Renal cortical epithelial cell (primary cell): ENCODE data around the gene GHR. TPM values are rescaled to one million over a fixed set of nuclear protein-coding genes. Genes with fewer than 3 reads are reported as not detected.

Experiments
- DNase-seq: peaks from one replicate; pipeline ENCODE4 v3.0.0-alpha.2; 2011; ENCODE audit warnings: low read depth
- total RNA-seq: library from RNA; depleted of rRNA; stranded (reverse); fragments of >200 nt; gene quantifications from 2 replicates; pipeline ENCODE4 v1.2.3, GENCODE V29; 2014

The GHR gene
- under 0.01 and 0.55 TPM in 2 replicates for total RNA-seq

DNA sequence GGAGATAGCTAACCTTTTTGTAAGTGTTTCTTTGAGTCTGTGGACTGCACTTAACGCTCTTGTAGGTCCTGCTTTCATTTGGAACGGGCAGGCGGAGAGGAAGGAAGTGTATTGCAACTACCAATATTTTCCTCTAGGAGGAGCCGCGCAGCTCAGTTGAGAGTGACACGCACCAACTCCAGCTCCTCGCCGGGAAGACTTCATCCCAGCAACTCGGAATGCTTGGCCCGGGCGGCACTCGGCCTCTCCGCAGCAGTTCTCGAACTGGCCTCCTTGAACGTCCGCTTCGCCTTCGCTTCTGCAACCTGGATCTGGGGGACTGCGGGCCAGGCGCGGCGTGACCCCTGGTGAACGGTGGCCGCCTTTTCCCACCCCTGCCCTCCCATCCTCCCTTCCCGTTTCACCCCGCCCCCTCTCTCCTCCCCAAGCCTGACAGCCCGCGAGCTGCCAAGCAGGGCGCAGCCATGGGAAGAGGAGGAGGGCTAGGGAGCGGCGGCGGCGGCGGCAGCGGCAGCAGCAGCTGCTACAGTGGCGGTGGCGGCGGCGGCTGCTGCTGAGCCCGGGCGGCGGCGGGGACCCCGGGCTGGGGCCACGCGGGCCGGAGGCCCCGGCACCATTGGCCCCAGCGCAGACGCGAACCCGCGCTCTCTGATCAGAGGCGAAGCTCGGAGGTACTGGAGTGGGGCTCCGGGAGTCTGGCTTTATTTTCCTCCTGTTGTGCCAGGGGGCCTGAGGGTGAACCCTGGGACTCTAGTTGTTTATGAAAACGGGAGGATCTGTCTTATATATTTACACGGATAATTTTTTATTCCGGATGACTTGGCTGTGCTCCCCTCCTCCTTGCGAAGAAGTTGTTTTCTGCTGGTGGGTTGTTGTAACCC, at the start of gene GHR:
GHR (plus strand) TSS at position 155 of the 881 bp plus-strand sequence. CDS start 142,436 bp downstream, outside the sequence.
- peak; percentile 84 for DNase-seq

DNA sequence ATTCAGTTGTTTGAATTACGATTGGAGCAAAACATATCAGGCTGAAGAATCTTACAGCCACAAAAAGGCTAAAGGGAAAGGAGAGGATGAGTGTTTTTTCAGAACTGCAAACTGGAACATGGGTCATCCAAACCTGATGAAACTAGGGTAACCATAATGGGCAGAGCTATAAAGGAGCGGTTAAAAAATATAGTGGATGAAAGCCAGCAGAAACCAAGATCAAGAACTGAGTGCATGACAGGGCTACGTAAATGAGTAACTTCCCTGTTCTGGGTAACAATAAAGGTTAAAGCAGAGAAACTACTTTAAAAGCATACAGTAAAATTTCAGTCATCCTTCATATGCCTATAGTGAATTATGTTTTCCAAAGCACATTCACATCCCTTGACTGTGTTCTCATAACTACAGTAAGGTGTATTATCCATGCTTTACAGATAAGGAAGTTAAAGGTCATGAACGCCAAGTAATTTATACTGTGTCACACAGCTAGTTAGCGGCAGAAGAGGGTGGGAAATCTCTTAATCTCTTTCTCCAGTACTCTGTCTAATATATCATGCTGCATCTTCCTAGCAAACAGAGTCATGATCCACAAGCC, 48.5 kb upstream of the GHR start:
- DNase-seq: peak; percentile 64

DNA sequence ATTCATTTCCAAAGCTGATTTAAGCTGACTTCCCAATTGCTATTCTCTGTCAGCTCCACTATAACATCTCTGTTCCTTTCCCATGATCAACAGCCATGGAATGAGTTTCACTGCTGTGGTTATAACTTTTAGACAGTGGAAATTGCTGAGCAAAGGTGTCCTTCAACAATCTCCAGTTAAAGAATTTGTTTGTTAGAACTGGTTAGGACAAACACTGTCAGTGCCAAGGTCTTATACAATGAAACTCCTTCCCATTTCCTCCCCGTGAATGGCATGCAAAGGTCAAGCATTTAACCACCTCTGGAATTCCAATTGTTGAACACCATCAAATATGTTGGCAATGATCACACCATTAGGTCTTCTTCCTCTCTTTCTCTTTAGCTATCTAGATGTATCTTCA, 45.7 kb upstream of the GHR start:
- peak; percentile 79 for DNase-seq

DNA sequence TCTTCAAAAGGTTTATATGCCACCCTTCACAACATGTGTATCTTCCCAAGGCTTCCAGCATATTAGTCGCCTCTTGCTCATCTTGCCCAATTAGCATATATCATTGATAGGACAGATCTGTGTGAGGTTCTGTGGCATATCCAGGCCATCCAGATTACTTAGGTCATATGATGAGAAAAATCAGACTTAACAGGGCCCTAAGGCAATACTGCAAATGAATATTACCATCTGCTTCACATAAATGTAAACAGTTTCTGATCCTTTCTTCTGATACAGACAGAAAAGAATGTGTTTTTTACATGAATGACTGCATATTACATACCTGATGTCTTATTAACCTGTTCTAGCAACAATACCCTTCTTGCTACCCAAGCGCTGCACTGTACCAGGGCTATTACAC, 41.3 kb upstream of the GHR start:
- DNase-seq: no peak

DNA sequence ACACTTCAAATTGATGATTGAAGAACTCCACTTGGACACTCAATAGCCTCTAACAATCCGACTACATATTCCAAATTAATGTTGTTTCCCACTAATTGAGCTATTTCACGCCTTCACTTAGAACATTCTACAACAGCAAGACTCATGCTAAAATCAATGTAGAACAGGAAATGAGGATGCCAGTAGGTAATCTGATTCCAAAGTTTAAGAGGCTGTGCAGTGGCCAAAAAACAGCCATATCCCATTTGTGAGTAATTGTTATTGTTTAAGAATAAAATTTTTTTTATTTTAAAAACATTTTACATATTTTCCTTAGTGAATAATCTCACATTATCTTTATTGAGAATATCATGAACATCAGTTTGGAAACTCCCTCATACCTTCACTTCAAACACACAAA, 35.7 kb upstream of the GHR start:
- no peak for DNase-seq

DNA sequence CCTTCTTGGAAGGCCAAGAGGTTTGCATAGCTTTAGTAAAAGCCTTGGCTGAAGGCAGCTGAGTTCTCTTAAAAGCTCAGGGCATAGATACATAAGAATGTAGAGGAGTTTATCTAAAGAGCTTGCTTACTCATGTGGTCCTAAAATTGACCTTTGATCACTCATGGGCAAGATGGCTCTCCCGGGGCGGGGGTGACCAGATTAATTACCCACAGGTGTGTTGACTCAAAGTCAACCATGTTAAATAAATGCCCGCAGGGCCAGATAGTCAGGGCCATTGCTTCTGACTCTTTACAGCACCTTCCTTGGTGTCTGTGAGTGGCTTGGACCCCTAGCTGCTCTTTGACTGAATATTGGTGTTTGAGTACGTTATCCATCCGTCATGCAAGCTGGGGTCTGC, 33.1 kb upstream of the GHR start:
- no peak for DNase-seq

DNA sequence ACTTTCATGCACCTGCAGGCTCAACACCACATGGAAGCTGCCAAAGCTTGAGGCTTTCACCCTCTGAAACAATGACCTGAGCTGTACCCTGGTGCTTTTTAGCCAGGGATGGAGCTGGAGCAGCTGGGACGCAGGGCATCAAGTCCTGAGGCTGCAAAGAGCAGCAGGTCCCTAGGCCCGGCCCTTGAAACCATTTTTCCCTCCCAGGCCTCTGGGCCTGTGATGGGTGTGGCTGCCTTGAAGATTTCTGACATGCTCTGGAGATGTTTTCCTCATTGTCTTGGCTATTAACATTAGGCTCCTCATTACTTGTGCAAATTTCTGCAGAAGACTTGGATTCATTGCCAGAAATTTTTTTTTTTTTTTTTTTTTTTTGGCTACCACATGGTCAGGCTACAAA, 30.3 kb upstream of the GHR start:
- DNase-seq: no peak

DNA sequence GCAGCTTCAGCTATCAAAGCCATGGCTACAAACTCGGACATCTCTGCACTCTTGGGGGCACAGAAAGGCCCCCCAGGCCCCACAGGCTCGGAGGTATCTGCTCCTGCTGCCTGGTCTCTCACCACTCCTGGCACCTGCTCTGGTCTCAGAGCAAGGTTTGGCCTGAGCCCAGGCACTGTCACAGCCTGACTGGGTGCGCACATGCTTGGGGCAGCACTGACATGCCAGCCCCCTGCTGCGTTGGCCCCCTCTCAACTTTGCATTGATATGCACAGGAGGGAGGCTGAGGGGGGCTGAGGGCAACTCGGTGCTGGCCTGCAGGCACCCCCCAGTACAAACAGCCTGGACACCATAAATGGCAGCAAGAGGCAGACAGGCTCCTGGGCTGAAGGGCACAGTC, 27.1 kb upstream of the GHR start:
- DNase-seq: no peak

DNA sequence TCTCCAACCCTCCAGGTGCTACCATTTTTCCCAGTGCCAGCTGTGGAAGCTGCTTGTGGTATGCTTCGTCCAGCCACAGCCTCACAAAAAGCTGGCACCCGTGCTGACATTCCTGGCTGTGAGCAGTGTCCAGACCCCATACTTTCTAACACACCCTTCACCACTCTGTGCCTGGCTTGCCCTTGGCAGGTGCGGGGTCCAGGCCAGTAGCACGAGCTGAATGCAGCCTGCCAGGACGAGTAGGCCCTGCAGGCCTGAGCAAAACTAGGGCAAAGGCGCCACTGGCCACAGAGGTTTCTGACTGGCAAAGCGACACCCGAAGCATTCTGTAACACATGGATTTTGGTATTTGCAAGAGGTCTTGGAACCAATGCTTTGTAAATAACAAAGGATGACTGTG, 26.0 kb upstream of the GHR start:
- no peak for DNase-seq

DNA sequence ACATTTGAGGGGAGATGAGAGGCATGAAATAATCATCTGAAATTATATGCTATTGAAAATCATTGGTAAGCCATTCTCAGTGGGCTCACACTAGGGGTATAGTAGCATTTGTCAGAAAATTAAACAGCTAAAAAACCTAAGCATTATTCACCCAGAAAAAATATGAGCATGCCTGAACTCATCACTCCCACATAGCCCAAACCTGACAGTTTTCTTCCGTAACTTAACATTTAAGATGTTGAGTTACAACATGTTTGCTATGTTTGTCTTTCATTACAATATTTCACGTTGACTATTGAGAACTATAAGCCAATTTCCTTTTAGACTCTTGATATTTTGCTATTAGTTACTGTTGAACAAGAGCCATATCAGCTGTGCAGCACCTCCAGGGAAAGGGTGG, 23.5 kb upstream of the GHR start:
- no peak for DNase-seq

DNA sequence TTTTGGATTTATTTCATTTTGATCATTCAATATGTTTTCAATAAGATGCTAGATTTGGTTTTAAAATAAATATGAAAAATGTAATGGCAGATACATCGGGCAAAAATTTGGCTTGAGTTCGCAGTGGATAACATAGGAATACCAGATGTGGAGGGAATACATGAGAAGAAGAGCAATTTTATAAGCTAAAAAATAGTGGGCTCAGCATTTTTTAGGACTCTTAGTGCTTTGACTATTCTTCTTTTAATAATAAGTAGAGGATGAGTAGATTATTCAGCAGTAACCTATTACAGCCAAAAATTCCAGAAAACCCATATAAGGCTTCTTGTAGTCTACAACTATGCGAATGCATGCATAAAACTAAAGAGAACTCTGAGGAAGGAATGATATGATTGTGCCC, 22.8 kb upstream of the GHR start:
- DNase-seq: no peak

DNA sequence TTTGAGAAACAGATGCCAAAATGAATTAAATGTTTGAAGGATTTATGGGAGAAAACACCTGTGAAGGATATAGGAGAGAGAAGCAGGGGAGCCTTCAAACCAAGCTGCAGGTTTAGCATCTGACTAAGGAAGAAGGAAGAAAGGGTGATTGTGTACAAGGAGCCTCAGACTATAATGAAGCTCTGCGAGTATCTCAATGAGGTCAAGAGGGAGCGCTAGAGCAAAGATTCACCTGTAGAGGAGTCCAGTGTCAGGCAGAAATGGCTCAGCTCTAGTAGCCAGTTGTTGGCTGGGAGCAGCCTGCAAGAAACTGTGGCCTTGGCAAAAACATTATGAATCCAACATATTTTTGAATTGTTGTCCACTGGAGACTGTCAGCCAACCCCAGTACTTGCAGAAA, 20.0 kb upstream of the GHR start:
- DNase-seq: no peak

DNA sequence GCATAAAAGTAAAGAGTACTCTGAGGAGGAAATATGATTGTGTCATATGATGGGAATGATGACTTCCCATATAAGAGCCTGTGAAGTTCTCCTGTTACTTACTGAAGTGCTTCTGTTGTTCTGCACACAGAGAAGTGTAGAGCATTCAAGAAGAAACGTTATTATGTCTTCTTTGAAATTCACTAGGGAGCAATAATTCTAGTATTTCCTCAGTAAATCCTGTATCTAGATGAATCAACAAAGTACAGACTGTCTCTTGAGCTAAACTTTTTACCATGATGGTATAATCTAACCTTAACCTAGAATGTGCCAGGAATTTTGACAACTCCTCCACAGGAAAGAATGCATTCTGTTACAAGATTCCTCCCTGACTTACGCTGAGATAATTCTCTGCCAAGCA, 18.9 kb upstream of the GHR start:
- DNase-seq: no peak

DNA sequence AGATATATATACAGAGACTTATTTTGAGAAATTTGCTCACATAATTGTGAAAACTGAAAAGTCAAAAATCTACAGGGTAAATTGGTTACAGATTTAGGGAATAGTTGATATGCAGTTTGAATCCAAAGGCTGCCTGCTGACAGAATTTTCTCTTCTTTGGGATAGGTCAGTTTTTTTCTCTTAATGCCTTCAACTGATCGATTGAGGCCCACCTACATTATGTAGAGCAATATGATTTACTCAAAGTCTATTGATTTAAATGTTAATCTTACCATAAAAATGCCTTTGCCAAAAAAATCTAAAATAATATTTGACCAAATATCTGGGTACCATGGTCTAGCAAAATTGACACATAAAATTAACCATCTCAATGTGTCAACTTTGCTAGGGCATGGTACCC, 3.9 kb upstream of the GHR start:
- DNase-seq: no peak

DNA sequence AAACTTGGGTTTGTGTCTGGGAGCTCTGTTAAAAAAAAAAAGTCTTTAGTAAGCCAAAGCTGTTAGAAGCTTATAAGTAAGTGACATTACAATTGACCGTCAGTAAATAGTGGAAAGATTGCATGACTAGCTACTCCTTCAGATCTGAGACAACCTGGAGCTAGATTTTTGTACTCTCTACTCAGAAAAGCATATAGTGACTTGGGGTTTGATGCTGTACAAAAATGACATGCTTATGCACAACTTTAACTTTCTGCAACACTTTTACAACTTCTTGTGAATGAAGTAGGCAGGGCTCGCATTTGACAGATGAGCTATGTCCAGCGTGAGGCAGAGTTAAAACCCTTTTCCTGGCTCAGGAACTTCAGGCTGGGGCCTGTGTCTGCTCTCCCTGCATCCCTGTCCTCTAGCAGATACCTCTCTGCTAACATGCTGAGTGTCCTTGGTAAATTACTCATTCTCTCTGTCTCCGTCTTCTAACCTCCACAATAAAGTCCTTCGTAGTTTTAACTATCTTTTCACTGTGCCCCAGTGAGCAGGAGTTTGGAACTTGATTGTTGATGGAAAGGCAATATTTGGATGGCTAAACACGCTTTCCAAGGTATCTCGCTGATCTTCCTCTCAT, 471 bp upstream of the GHR start:
- DNase-seq: no peak

DNA sequence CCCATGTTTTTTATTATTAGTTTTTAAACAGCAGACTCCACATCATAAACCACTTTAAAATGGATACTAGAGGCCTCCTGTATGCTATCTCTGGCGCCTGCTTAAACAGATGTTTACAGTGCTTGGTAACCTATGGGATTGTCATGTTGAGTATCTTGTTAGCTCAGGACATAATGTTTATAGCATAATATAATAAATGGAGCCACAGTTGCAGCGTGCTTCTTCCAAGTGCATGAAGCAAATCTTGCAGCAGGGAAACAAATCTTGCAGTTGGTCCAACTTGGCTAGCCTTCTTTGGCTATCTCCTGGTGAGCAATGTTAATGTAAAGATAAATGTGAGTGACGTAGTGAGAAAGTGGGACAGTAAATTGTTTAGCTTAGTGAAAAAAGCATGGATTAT, 2.8 kb downstream of the GHR start:
- no peak for DNase-seq

DNA sequence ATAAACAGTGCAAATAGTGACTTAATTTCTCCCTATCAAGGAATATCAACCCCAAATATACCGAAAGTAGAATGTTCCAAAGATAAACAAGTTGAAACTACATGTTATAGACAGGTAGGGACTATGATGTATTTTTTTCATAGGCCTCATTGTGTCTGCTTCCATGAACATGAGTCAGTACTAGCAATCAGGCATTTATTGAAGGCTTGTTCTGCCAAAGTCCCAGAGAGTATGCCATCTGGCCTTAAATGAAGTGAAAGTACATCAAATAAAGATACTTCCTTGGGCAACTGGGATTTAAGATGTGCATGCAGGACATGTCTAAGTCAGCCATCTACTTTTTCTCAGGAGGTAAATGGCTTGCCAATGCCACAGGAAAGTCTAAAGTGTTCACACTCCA, 6.5 kb downstream of the GHR start:
- DNase-seq: no peak

DNA sequence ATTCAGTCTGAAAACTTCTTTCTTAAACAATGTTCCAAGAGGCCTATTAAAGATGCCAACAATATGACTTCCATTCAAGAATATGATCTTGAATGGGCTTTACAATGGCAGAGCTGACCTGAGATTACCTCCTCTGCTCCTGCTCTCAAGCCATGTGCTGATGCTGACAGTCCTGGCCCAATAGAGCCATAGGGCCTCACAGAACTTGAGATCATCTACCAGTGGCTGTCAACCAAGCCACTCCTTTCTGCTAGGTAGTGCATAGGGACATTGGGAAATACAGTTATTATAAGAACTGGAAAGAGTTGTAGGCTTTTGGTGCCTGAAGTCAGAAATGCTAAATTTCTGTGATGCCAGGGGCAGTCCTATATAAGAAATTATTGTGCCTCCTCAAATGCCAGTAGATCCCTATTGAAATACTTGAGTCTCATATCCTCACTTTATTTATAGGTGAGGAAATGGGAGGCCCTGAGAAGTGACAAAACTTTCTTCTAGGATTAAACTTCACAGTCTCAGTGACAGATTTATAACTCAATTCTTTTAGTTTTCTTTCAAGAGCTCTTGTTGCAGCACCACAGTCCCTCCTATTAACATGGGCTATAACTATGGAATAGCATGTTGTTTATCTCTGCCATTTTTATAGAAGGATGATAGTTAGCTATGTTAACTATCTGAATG, 10.9 kb downstream of the GHR start:
- DNase-seq: no peak

DNA sequence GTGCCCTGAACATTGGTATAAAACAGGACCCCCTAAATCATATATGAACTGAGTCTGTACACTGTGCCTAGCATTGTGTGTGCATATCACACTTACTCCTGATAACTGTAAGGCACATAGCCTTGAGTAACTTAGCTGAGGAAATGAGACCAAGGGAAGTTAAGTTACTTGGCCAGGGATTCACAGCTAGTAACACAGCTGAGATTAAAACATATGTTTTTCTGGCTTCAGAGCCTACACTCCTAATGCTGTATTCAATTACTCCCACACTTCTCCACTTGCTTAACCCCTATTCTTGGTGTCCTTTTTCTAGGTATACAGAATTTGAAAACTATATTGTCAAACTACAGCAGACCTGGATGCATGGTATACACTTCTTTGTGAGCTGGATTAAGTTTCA, 12.8 kb downstream of the GHR start:
- DNase-seq: no peak

DNA sequence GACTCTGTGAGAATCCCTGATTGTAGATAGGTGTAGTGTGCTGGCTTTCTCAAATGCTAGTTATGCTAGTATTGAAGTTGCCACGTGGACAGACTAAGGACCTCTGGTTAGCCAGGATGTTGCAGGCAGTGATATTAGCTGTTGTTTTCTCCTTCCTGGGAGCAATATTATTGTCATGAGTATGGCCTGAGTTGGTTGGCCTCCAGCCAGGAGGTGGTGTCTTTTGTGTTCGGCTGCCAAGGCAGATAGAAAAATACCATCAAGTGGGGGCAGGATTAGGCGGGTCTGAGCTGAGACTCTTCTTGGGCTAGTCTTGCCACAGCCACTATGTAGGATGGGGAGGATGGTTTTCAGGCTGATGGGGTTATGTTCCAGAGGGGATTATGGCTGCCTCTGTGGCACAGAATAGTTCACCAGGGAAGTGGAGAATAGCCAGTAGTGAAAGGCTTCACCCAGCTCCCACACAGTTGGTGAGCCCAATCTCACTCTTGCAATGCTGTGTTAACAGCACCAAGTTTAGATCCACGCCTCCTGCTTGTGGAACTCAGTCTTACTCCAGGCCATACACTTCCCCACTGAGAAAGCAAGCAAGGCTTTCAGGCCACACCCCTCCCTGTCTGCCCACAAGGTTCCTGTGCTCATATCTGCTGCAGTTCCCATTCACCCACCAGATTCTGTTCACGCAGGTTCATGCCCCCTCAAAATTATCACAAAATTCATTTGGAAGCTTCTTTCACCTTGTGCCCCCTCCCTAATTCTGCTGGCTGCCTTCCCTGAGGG, 31.2 kb downstream of the GHR start:
- DNase-seq: no peak

DNA sequence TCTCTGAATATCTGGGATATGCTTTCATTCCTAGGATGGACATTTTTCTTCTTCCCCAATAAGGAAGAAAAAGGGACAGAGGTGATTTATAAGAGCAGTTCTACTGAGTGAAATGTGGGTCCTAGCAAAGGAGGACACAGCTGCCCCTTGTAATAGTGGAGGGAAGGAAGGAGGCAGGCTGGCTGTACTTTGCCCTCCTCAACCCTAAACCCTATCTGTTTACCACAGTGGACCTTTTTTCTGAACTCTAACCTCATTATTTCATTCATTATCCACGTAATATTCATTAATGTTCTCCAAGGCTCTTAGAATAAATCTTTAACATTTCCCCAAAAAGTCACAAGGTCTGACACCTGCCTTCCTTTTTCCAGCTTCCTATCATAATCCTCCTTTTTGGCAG, 37.8 kb downstream of the GHR start:
- DNase-seq: no peak

DNA sequence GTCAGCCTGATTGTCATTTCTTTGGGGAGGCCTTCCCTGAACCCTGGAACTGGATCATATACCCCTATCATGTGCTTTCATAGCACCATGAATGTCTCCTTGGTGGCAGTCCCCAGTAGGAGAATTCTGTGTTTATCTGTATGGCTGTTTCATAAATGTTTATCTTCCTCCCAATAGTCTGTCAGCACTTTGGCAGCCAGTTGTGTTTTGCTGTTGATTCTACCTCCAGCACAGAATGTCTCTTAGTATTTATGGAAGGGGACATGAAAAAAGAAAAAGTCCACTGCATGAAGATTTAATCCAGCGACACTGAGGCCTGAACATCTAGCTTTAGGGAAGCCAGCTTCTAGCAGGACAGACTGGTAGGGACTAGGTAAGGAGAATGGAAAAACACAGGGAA, 38.3 kb downstream of the GHR start:
- no peak for DNase-seq
